Measurements from ENCODE around the gene LRMDA.

- TF ChIP-seq CTCF (conservative IDR thresholded peaks at IDR 0.05; ENCODE audit: low read length) (no peak), EZH2phosphoT487 (IDR thresholded peaks at IDR 0.05; ENCODE audit: borderline replicate concordance) (no peak)
Measured at GRCh38 chr10:76394707-76395042, 963.3 kb downstream of the LRMDA start.

Measured in Loucy (cell line).